OCI-LY1 (cell line): Measurements from ENCODE around the gene IL15.

ENCODE experiments used
- EZH2 ChIP-seq: fragments of 200-600 bp; sonication (generic), shearing (Covaris generic); IDR thresholded peaks from 2 replicates; pipeline ENCODE4 v1.8.0; 2017; ENCODE audit warnings: borderline replicate concordance, mixed run types, mild to moderate bottlenecking, antibody characterized with exemption, low read length, moderate library complexity, mixed read lengths
- TF ChIP-seq, protein P1 (sequence below): fragments of 200-600 bp; sonication (generic), shearing (Covaris generic); IDR thresholded peaks from 2 replicates; pipeline ENCODE4 v1.5.1; 2017; ENCODE audit warnings: mild to moderate bottlenecking, antibody characterized with exemption, low read length, moderate library complexity, mixed read lengths

DNA sequence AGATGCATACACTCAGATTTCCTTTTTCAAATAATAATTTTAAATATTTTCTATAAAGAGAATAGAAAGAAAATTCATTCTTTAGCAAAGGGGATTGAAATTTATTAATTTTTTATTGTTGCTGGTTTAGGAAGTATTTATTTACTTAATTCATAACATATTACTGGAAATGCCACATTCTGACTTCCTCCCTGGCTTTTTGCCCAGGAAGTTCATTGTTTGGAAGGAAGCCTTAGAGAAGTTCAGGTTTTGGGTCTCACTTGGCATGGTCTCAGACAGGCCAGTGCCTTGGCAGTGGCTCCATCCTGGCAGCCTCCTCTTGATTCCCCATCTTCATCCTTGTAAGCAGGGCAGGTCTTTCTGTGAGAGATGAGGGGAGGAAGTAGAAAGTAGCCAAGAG, 50.5 kb downstream of the IL15 start:
- TF ChIP-seq, protein P1, sequence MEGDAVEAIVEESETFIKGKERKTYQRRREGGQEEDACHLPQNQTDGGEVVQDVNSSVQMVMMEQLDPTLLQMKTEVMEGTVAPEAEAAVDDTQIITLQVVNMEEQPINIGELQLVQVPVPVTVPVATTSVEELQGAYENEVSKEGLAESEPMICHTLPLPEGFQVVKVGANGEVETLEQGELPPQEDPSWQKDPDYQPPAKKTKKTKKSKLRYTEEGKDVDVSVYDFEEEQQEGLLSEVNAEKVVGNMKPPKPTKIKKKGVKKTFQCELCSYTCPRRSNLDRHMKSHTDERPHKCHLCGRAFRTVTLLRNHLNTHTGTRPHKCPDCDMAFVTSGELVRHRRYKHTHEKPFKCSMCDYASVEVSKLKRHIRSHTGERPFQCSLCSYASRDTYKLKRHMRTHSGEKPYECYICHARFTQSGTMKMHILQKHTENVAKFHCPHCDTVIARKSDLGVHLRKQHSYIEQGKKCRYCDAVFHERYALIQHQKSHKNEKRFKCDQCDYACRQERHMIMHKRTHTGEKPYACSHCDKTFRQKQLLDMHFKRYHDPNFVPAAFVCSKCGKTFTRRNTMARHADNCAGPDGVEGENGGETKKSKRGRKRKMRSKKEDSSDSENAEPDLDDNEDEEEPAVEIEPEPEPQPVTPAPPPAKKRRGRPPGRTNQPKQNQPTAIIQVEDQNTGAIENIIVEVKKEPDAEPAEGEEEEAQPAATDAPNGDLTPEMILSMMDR, result no peak
- TF ChIP-seq EZH2, result no peak
